ENCODE results near the gene LCN2. TPM values are rescaled to one million over a fixed set of nuclear protein-coding genes. Genes with fewer than 3 reads are reported as not detected.

LCN2 gene
- total RNA-seq, 1 donor from 2014 or later = 233 TPM

DNA sequence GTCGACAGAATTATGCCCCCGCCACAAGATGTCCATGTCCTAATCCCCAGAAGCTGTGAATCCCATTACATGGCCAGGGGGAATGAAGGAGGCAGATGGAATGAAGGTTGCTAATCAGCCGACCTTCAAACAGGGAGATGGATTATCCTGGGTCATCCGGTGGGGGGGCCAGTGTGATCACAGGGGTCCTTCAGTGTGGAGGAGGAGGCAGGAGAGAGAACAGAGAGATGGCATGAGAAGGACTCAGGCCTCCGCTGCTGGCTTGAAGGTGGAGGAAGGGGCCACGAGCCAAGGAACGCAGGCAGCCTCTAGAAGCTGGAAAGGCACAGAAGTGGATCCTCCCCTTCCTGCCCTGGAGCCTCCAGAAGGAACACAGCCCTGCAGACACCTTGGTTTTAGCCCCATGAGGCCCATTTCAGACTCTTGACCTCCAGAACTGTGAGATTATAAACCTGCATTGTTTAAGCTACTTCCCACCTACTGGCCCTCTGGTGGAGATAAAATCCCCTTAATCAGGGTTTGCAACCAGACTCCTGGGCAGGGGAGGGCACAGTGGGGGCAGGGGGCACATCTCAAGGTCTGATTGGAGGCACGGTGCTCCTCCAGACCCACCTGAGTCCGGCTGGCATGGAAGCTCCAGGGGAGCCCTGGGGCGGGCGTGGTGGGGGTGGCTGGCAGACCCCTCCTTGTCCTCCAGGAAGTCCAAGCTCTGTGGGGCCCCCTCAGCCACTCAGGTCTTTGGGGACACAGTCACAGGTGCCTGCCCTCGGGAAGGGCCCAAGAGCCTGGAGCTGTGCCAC, 35.5 kb upstream of the LCN2 start:
- Histone ChIP-seq H3K27me3 (ENCODE audit: control insufficient read depth, insufficient read depth, low read length) (no peaks in the 10 kb centered on the region), H3K4me3 (ENCODE audit: low read depth, low read length) (no peak overlapping the region), H3K36me3 (ENCODE audit: control insufficient read depth, insufficient read depth, low read length) (no peaks in the 10 kb centered on the region)
- TF ChIP-seq, protein P1, sequence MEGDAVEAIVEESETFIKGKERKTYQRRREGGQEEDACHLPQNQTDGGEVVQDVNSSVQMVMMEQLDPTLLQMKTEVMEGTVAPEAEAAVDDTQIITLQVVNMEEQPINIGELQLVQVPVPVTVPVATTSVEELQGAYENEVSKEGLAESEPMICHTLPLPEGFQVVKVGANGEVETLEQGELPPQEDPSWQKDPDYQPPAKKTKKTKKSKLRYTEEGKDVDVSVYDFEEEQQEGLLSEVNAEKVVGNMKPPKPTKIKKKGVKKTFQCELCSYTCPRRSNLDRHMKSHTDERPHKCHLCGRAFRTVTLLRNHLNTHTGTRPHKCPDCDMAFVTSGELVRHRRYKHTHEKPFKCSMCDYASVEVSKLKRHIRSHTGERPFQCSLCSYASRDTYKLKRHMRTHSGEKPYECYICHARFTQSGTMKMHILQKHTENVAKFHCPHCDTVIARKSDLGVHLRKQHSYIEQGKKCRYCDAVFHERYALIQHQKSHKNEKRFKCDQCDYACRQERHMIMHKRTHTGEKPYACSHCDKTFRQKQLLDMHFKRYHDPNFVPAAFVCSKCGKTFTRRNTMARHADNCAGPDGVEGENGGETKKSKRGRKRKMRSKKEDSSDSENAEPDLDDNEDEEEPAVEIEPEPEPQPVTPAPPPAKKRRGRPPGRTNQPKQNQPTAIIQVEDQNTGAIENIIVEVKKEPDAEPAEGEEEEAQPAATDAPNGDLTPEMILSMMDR (IDR thresholded peaks at IDR 0.05; ENCODE audit: insufficient read depth, low read length, poor library complexity, severe bottlenecking) = no peak
- no peak for DNase-seq (ENCODE audit: low read depth)

DNA sequence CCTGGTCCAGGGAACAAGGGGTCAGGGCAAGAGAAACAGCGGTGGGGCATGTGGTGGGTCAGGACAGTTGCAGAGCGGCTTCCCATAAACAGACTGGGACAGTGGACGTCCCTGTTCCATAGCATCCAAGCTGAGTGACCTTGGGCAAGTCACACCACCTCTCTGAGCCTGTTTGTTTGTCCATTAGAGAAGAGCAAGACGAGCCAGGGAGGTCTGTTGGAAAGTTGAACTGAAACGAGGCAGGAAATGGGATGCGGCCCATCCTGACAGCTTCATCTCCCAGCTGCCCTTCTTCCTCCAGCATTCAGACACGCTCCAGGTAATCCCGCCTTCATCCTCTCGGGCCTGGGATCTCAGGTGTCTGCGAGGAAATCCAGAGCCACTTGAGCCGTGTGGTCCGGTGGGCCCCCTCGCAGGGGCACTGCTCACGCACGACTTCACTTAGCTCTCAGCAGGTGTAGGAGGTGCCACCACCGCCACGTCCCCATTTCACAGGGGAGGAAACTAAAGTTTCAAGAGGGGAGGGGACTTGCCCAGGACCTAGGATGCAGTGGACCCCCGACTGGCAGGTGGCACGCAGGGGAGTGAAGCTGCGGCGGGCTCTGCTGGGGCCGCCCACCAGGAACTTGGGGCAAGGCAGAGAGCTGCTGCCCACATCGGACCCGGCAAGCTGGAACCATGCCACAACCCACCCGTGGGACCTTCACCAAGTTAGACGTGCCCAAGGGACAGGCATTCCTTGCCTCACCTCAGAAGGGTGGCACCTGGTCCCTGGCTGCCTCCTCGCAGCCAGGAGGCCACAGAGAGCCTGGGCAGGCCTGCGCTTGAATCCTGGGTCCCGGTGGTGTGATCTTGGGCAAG, 34.7 kb upstream of the LCN2 start:
- Histone ChIP-seq H3K27me3 (ENCODE audit: control insufficient read depth, insufficient read depth, low read length) (no peaks in the 10 kb centered on the region), H3K4me3 (ENCODE audit: low read depth, low read length) (no peak overlapping the region), H3K36me3 (ENCODE audit: control insufficient read depth, insufficient read depth, low read length) (no peaks in the 10 kb centered on the region)
- TF ChIP-seq, protein P1 (IDR thresholded peaks at IDR 0.05; ENCODE audit: insufficient read depth, low read length, poor library complexity, severe bottlenecking) = no peak
- DNase-seq (ENCODE audit: low read depth) = no peak

DNA sequence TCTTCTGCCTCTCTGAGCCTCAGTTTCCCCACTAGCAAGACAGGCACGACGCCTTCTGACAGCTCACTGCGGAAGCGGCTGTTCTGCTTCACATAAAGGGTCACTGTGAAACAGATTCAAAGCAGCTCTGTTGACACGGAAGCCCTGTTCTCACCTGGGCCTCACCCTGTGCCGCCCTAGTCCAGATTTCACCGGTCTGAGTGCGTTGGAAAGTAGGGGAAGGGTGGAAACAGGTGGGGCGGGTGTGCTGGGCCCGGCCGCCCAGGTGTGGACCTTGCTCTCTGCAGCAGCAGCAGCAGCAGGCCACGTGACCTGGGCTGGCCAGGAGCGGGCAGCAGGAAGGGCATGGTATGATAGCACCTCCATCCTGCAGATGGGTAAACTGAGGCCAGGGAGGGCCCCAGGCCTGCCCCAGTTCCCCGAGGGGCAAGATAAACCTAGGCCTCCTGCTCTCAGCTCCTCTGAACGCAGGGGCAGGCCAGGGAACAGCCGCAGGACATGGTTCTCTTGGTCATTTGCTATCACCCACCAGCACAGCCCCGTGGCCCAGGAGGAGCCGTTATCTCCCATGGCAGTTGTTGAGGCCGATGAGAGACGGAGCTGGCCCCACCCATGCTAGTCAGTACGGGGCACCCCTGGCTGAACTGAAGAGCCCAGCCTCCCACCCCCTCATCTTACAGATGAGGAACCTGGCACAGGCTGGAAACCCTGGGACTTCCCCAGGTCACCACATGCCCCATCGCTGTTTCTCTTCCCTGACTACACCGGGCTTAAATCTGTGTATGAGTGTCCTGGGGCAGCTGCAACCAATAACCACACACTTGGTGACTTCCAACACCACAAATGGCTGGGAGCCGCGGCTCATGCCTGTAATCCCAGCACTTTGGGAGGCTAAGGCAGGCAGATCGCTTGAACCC, 33.8 kb upstream of the LCN2 start:
- Histone ChIP-seq H3K27me3 (ENCODE audit: control insufficient read depth, insufficient read depth, low read length) (no peaks in the 10 kb centered on the region), H3K36me3 (ENCODE audit: control insufficient read depth, insufficient read depth, low read length) (no peaks in the 10 kb centered on the region), H3K4me3 (ENCODE audit: low read depth, low read length) (no peak overlapping the region)
- TF ChIP-seq, protein P1 (IDR thresholded peaks at IDR 0.05; ENCODE audit: insufficient read depth, low read length, poor library complexity, severe bottlenecking) = no peak
- no peak for DNase-seq (ENCODE audit: low read depth)

DNA sequence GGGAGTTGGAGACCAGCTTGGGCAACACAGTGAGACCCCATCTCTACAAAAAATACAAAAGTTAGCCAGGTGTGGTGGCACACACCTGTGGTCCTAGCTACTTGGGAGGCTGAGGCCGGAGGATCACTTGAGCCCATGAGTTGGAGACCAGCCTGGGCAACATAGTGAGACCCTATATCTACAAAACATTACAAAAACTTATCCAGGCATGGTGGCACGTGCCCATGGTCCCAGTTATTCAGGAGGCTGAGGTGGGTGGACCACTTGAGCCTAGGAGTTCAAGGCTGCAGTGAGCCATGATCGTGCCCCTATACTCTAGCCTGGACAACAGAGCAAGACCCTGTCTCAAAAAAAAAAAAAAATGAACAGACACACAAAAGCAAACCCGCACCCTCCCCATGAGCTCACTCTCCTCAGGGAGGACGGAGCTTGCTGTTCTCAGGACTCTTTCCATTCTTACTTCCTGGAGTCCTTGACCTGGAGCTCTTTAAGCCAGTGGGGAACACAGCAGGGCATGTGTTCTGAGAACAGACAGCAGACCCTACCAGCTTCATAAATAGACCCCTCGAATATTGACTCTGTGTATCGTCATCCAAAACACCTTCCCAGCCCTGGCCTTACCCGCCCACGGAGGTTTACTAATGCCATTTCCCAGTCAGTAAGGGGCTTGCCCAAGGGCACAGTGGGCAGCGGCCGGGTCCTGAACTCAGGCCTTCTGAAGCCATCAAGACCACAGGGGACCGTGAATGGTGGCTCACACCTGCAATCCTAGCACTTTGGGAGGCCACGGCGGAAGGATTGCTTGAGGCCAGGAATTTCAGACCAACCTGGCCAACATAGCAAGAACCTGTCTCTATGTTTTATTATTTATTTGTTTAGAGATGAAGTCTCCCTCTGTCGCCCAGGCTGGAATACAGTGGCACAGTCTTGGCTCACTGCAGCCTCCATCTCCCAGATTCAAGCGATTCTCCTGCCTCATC, 32.9 kb upstream of the LCN2 start:
- no peak overlapping the region for H3K4me3 ChIP-seq (ENCODE audit: low read depth, low read length)
- TF ChIP-seq, protein P1 (IDR thresholded peaks at IDR 0.05; ENCODE audit: insufficient read depth, low read length, poor library complexity, severe bottlenecking) = no peak
- no peaks in the 10 kb centered on the region for H3K27me3 ChIP-seq (ENCODE audit: control insufficient read depth, insufficient read depth, low read length)
- DNase-seq (ENCODE audit: low read depth) = no peak
- peaks cover 1% of the 10 kb centered on the region for H3K36me3 ChIP-seq (ENCODE audit: control insufficient read depth, insufficient read depth, low read length)

Measured in kidney epithelial cell (primary cell).